Endothelial cell of umbilical vein (primary cell): ENCODE measurements around the gene CLCN4. TPM values are rescaled to one million over a fixed set of nuclear protein-coding genes. Genes with fewer than 3 reads are reported as not detected.
A peak's percentile ranks its signal among the peaks of the same experiment; 100 is the strongest.

Experiments used
- BruUV-seq: library from RNA; stranded (reverse); fragments of 400-500 nt; replicated peaks from 2 replicates; lab custom pipeline; 2021; lab: Mats Ljungman, UMichigan
- CTCF ChIA-PET: fragments of 300-600, 350-600 bp; sonication (Branson Sonifier 250); formaldehyde crosslinking; loops from one replicate; lab custom pipeline; 2021; ENCODE audit warnings: antibody characterized with exemption, inconsistent platforms; lab: Charles Lee
- POLR2A ChIA-PET: fragments of 300-600, 350-600 bp; sonication (Branson Sonifier 250); formaldehyde crosslinking; loops from one replicate; lab custom pipeline; 2021; ENCODE audit warnings: antibody characterized with exemption, inconsistent platforms; lab: Charles Lee
- DNase-seq: peaks from one replicate; pipeline ENCODE4 v3.0.0-alpha.2; 2011; ENCODE audit warnings: low read depth, low spot score
- FAIRE-seq: peaks from 2 replicates; lab custom pipeline; 2011; peaks lifted over from hg19 to GRCh38; lab: Jason Lieb, UNC
- H2AFZ ChIP-seq: 2 replicates; pipeline ENCODE4 v1.6.0; 2012; ENCODE audit warnings: low read depth, low read length, control low read depth, inconsistent platforms
- H3K27ac ChIP-seq: 2 replicates; pipeline ENCODE4 v1.5.1; 2011; ENCODE audit warnings: low read depth, mild to moderate bottlenecking, control low read depth, low read length, moderate library complexity; ENCODE audit not compliant: insufficient read depth
- H3K27me3 ChIP-seq, 2 experiments: 2 replicates each; pipeline versions ENCODE4 v1.6.0 to v1.6.1; 2011; ENCODE audit warnings: low read length in 2 of 2, mixed read lengths in 1 of 2; ENCODE audit not compliant: control insufficient read depth in 2 of 2, insufficient read depth in 2 of 2
- H3K36me3 ChIP-seq, 2 experiments: 2 replicates in 1 of 2; 3 replicates in 1 of 2; pipeline ENCODE4 v1.5.1; 2011; ENCODE audit warnings: low read length in 2 of 2, mild to moderate bottlenecking in 1 of 2, moderate library complexity in 1 of 2; ENCODE audit not compliant: control insufficient read depth in 2 of 2, insufficient read depth in 2 of 2; ENCODE audit errors: extremely low read depth in 1 of 2
- H3K4me1 ChIP-seq: 3 replicates; pipeline ENCODE4 v1.5.1; 2011; ENCODE audit warnings: mild to moderate bottlenecking, low read length; ENCODE audit not compliant: control insufficient read depth, insufficient read depth; ENCODE audit errors: extremely low read depth
- H3K4me2 ChIP-seq: 2 replicates; pipeline ENCODE4 v1.6.1; 2011; ENCODE audit warnings: low read length, control low read depth, mixed read lengths; ENCODE audit not compliant: insufficient read depth
- H3K4me3 ChIP-seq, 3 experiments: fragments of 200-600 bp in 1 of 3; sonication (generic), shearing (Covaris generic) in 1 of 3; replicated peaks in 1 of 3; 2 replicates each; pipeline ENCODE4 v1.5.1; 2011 to 2016; ENCODE audit warnings: control low read depth in 3 of 3, low read length in 3 of 3, mild to moderate bottlenecking in 2 of 3, inconsistent platforms in 1 of 3, low read depth in 1 of 3, moderate library complexity in 1 of 3; ENCODE audit not compliant: insufficient read depth in 1 of 3
- H3K79me2 ChIP-seq: 2 replicates; pipeline ENCODE4 v1.6.0; 2012; ENCODE audit warnings: low read length, inconsistent platforms; ENCODE audit not compliant: control insufficient read depth, insufficient read depth
- H3K9ac ChIP-seq: replicated peaks from 2 replicates; pipeline ENCODE3; 2011; ENCODE audit warnings: low read length, control low read depth; ENCODE audit not compliant: insufficient read depth; ENCODE audit errors: extremely low read depth
- H3K9me1 ChIP-seq: replicated peaks from 3 replicates; pipeline ENCODE4 v1.6.0; 2011; ENCODE audit warnings: mild to moderate bottlenecking, low read length; ENCODE audit not compliant: control insufficient read depth, insufficient read depth; ENCODE audit errors: extremely low read depth
- H3K9me3 ChIP-seq: replicated peaks from 2 replicates; pipeline ENCODE4 v1.5.1; 2012; ENCODE audit warnings: low read length, inconsistent platforms; ENCODE audit not compliant: control insufficient read depth, insufficient read depth
- H4K20me1 ChIP-seq: replicated peaks from 2 replicates; pipeline ENCODE3; 2011; ENCODE audit warnings: mild to moderate bottlenecking, low read length; ENCODE audit not compliant: control insufficient read depth, insufficient read depth; ENCODE audit errors: extremely low read depth
- CTCF ChIP-seq, 2 donors: IDR thresholded peaks; 1 replicate in 1 of 2; 2 replicates in 1 of 2; pipeline ENCODE4 v1.5.1; 2011; ENCODE audit warnings: low read length in 2 of 2, mild to moderate bottlenecking in 2 of 2, moderate library complexity in 2 of 2, control low read depth in 1 of 2, inconsistent platforms in 1 of 2, low read depth in 1 of 2; ENCODE audit not compliant: insufficient read depth in 1 of 2; ENCODE audit errors: extremely low read depth in 1 of 2
- EZH2 ChIP-seq: IDR thresholded peaks from 2 replicates; pipeline ENCODE4 v1.6.1; 2012; ENCODE audit warnings: borderline replicate concordance, low read depth, mild to moderate bottlenecking, moderate library complexity, low read length, inconsistent platforms; ENCODE audit not compliant: severe bottlenecking
- FOS ChIP-seq: IDR thresholded peaks from 2 replicates; pipeline ENCODE4 v1.6.1; 2011; ENCODE audit warnings: mild to moderate bottlenecking, low read length, moderate library complexity, borderline replicate concordance; ENCODE audit not compliant: insufficient read depth
- GATA2 ChIP-seq: IDR thresholded peaks from 2 replicates; pipeline ENCODE4 v1.7.0; 2011; ENCODE audit warnings: low read depth, mild to moderate bottlenecking, moderate library complexity, mixed read lengths, low read length; ENCODE audit not compliant: insufficient read length, insufficient read depth
- JUN ChIP-seq: IDR thresholded peaks from 2 replicates; pipeline ENCODE4 v1.6.1; 2011; ENCODE audit warnings: borderline replicate concordance, low read depth; ENCODE audit not compliant: insufficient read length, insufficient read depth
- MYC ChIP-seq: IDR thresholded peaks from one replicate; pipeline ENCODE4 v1.6.1; 2011; ENCODE audit warnings: mild to moderate bottlenecking, low read depth, low read length
- POLR2A ChIP-seq: IDR thresholded peaks from 2 replicates; pipeline ENCODE4 v1.6.1; 2012; ENCODE audit warnings: low read depth, mild to moderate bottlenecking, control low read depth, low read length
- POLR2AphosphoS5 ChIP-seq: IDR thresholded peaks from 2 replicates; pipeline ENCODE4 v1.6.1; 2012; ENCODE audit warnings: low read depth, mild to moderate bottlenecking, control low read depth, low read length, moderate library complexity; ENCODE audit not compliant: insufficient read depth
- dilution Hi-C: fragments of 300-500 bp; cut with MboI; formaldehyde crosslinking; loops from one replicate; pipeline ENCODE4 v1.15.0; 2019; ENCODE audit warnings: low sequenced_read_pairs; ENCODE audit not compliant: extremely low pct_ligation_motif_present
- intact Hi-C: fragments of 100-400 bp; cut with micrococcal nuclease; formaldehyde crosslinking; loops from one replicate; pipeline ENCODE4 v1.10.0; 2022
- polyA plus RNA-seq, 4 experiments: library from polyadenylated mRNA; depleted of rRNA in 3 of 4; stranded (reverse) in 3 of 4; unstranded in 1 of 4; fragments of >200 nt; gene quantifications; 2 replicates each; pipeline versions ENCODE4 v1.2.1 to v1.2.3, GENCODE V29; 2011 to 2012; ENCODE audit warnings: missing spikeins in 1 of 4
- total RNA-seq: library from RNA; stranded (reverse); gene quantifications from 2 replicates; pipeline ENCODE4 v1.2.3, GENCODE V29; 2021

The CLCN4 gene
- total and polyA plus RNA-seq, 2 donors (not counting 3 experiments of a cell fraction or from before 2014, with no cell fraction given): 7.6 to 19.8 TPM

GRCh38 chrX:10152086-10152485 lies 4.7 kb upstream of the CLCN4 start:
- Histone ChIP-seq H3K9ac (no peak overlapping the region), H2AFZ (no peak overlapping the region), H3K4me3 (no peak overlapping the region), H3K27ac (no peak overlapping the region), H3K9me3 (no peaks in the 10 kb centered on the region), H3K36me3 (no peaks in the 10 kb centered on the region), H3K79me2 (no peaks in the 10 kb centered on the region), H3K27me3 (no peaks in the 10 kb centered on the region), H4K20me1 (no peaks in the 10 kb centered on the region), H3K4me2 (no peak overlapping the region), H3K4me1 (peaks cover 3% of the 10 kb centered on the region), H3K9me1 (no peaks in the 10 kb centered on the region)
- no peak for DNase-seq
- dilution Hi-C loops: no loop called here
- intact Hi-C loops: no loop called here
- BruUV-seq: no TSS peak
- no peak for TF ChIP-seq POLR2A
- TF ChIP-seq GATA2: no peak
- TF ChIP-seq FOS: no peak
- TF ChIP-seq MYC: no peak
- TF ChIP-seq CTCF (IDR thresholded peaks at IDR 0.05; ENCODE audit: extremely low read depth in 1 of 2, insufficient read depth in 1 of 2, low read depth in 1 of 2, low read length in 2 of 2): no peak
- no peak for TF ChIP-seq EZH2
- no peak for TF ChIP-seq POLR2AphosphoS5
- no peak for TF ChIP-seq JUN
- ChIA-PET POLR2A (no interaction called here), CTCF (interaction anchor here (1.2 kb wide), 1 partner anchor 33 kb away, joined by 3 read pairs; no protein-coding TSS in a partner anchor)
- peak; percentile 56 for FAIRE-seq
